Panc1 (cell line): ENCODE measurements around the gene EDEM3. TPM values are rescaled to one million over a fixed set of nuclear protein-coding genes. Genes with fewer than 3 reads are reported as not detected.

Experiments
- ATAC-seq: fragments of 200-7000 bp; cut with Tn5 transposase; 2 replicates; pipeline ENCODE4 v1.9.1; 2020; ENCODE audit warnings: mild to moderate bottlenecking, moderate library complexity
- BruUV-seq: library from RNA; stranded (reverse); fragments of 400-500 nt; replicated peaks from 2 replicates; lab custom pipeline; 2021; lab: Mats Ljungman, UMichigan
- CTCF ChIA-PET: fragments of 300-600 bp; sonication (Branson Sonifier 250); formaldehyde crosslinking; loops from one replicate; lab custom pipeline; 2022; ENCODE audit warnings: antibody characterized with exemption; lab: Charles Lee
- POLR2A ChIA-PET: fragments of 300-600 bp; sonication (Branson Sonifier 250); formaldehyde crosslinking; loops from one replicate; lab custom pipeline; 2022; ENCODE audit warnings: antibody characterized with exemption; lab: Charles Lee
- DNase-seq: peaks from one replicate; pipeline ENCODE4 v3.0.0-alpha.2; 2010; ENCODE audit warnings: low read depth, low spot score
- H3K27ac ChIP-seq: 2 replicates; pipeline ENCODE4 v1.5.1; 2011; ENCODE audit warnings: mild to moderate bottlenecking, low read length, inconsistent platforms
- H3K27me3 ChIP-seq: fragments of 200-500 bp; sonication (Bioruptor generic); 2 replicates; pipeline ENCODE4 v1.6.0; 2014; ENCODE audit warnings: low read length, inconsistent platforms; ENCODE audit not compliant: control insufficient read depth, insufficient read depth
- H3K36me3 ChIP-seq: fragments of 200-500 bp; sonication (Bioruptor generic); 2 replicates; pipeline ENCODE4 v1.5.1; 2014; ENCODE audit warnings: inconsistent platforms, mild to moderate bottlenecking, low read length, moderate library complexity; ENCODE audit not compliant: control insufficient read depth, insufficient read depth
- H3K4me1 ChIP-seq: 2 replicates; pipeline ENCODE4 v1.5.1; 2011; ENCODE audit warnings: inconsistent platforms, mild to moderate bottlenecking, low read length, moderate library complexity; ENCODE audit not compliant: control insufficient read depth, insufficient read depth
- H3K4me3 ChIP-seq, 2 experiments: 2 replicates each; pipeline ENCODE4 v1.5.1; 2011 to 2012; ENCODE audit warnings: low read depth in 2 of 2, low read length in 2 of 2, mild to moderate bottlenecking in 2 of 2, inconsistent platforms in 1 of 2, moderate library complexity in 1 of 2
- H3K9me3 ChIP-seq: fragments of 200-500 bp; sonication (Bioruptor generic); 2 replicates; pipeline ENCODE4 v1.5.1; 2014; ENCODE audit warnings: low read depth, mild to moderate bottlenecking, inconsistent platforms, low read length, moderate library complexity; ENCODE audit not compliant: control insufficient read depth, insufficient read depth
- CTCF ChIP-seq: fragments of 450-650 bp; IDR thresholded peaks from 2 replicates; pipeline ENCODE4 v1.5.1; 2017; ENCODE audit warnings: mild to moderate bottlenecking
- POLR2AphosphoS5 ChIP-seq: IDR thresholded peaks from 2 replicates; pipeline ENCODE4 v1.6.1; 2012; ENCODE audit warnings: mild to moderate bottlenecking, low read depth, low read length, moderate library complexity
- REST ChIP-seq, 2 experiments: IDR thresholded peaks; 2 replicates each; pipeline ENCODE4 v1.6.1; 2011 to 2012; ENCODE audit warnings: low read depth in 2 of 2, control low read depth in 1 of 2, low read length in 1 of 2, mild to moderate bottlenecking in 1 of 2, moderate library complexity in 1 of 2; ENCODE audit not compliant: insufficient read depth in 1 of 2
- SIN3A ChIP-seq: IDR thresholded peaks from 2 replicates; pipeline ENCODE4 v1.6.1; 2012; ENCODE audit warnings: low read depth, mild to moderate bottlenecking, low read length, moderate library complexity, borderline replicate concordance; ENCODE audit not compliant: insufficient read depth
- TCF7L2 ChIP-seq: IDR thresholded peaks from 2 replicates; pipeline ENCODE4 v1.6.1; 2011; ENCODE audit warnings: mild to moderate bottlenecking, low read depth, low read length, inconsistent platforms
- in situ Hi-C: cut with HindIII; loops from 2 replicates; pipeline ENCODE4 v1.10.0; 2016; ENCODE audit warnings: low sequenced_read_pairs, low pct_unique_long_range_greater_than_20kb
- intact Hi-C: fragments of 100-400 bp; cut with micrococcal nuclease; formaldehyde crosslinking; loops from one replicate; pipeline ENCODE4 v1.10.0; 2022; ENCODE audit not compliant: unreplicated experiment
- total RNA-seq: library from RNA; stranded (reverse); gene quantifications from one replicate; pipeline ENCODE4 v1.2.1, GENCODE V29; 2021; ENCODE audit not compliant: unreplicated experiment

The EDEM3 gene
- total RNA-seq, 1 experiment from 2014 or later = 17.4 TPM

GRCh38 chr1:184791550-184791900, 36.9 kb upstream of the EDEM3 start:
- intact Hi-C loops = no loop called here
- ATAC-seq = no peak
- Histone ChIP-seq H3K9me3 (no peaks in the 10 kb centered on the region), H3K36me3 (no peaks in the 10 kb centered on the region), H3K4me1 (no peaks in the 10 kb centered on the region), H3K27me3 (no peaks in the 10 kb centered on the region), H3K27ac (no peak overlapping the region), H3K4me3 (no peak overlapping the region)
- TF ChIP-seq SIN3A (no peak), POLR2AphosphoS5 (no peak), REST (IDR thresholded peaks at IDR 0.05; ENCODE audit: insufficient read depth in 1 of 2, low read depth in 2 of 2, low read length in 1 of 2) (no peak), CTCF (no peak), TCF7L2 (no peak)
- in situ Hi-C loops = no loop called here
- no TSS peak for BruUV-seq
- ChIA-PET CTCF (no interaction called here), POLR2A (interaction anchor here (0.7 kb wide), 1 partner anchor 75 kb away, joined by 7 read pairs; no protein-coding TSS in a partner anchor)
- no peak for DNase-seq

- Histone ChIP-seq H3K36me3 (no peaks in the 10 kb centered on the region), H3K4me1 (no peaks in the 10 kb centered on the region), H3K9me3 (no peaks in the 10 kb centered on the region), H3K27ac (no peak overlapping the region), H3K4me3 (no peak overlapping the region), H3K27me3 (no peaks in the 10 kb centered on the region)
- ATAC-seq (no peak), DNase-seq (no peak)
- ChIA-PET CTCF (no interaction called here), POLR2A (interaction anchor here (0.7 kb wide), 1 partner anchor 75 kb away, joined by 7 read pairs; no protein-coding TSS in a partner anchor)
- TF ChIP-seq POLR2AphosphoS5 = no peak
- intact Hi-C loops (no loop called here), in situ Hi-C loops (no loop called here)
- BruUV-seq = no TSS peak
Observed at GRCh38 chr1:184790642-184791549, 36.2 kb upstream of the EDEM3 start.

GRCh38 chr1:184789884-184790283, 35.2 kb upstream of the EDEM3 start:
- no peak for TF ChIP-seq POLR2AphosphoS5
- no peak for TF ChIP-seq CTCF
- TF ChIP-seq SIN3A = no peak
- TF ChIP-seq TCF7L2 = no peak
- ChIA-PET CTCF (no interaction called here), POLR2A (no interaction called here)
- DNase-seq (no peak), ATAC-seq (no peak)
- intact Hi-C loops = no loop called here
- Histone ChIP-seq H3K36me3 (no peaks in the 10 kb centered on the region), H3K27ac (no peak overlapping the region), H3K9me3 (no peaks in the 10 kb centered on the region), H3K27me3 (no peaks in the 10 kb centered on the region), H3K4me1 (no peaks in the 10 kb centered on the region), H3K4me3 (no peak overlapping the region)
- in situ Hi-C loops = no loop called here
- no TSS peak for BruUV-seq
